ENCODE measurements around the gene ERLIN1.

The ERLIN1 gene

GRCh38 chr10:100141446-100142087 is 44.3 kb downstream of the ERLIN1 start:
- no peak for DNase-seq (ENCODE audit: low read depth)
- H3K4me3 ChIP-seq (ENCODE audit: low read length), result no peak overlapping the region
- TF ChIP-seq CTCF (IDR thresholded peaks at IDR 0.05; ENCODE audit: insufficient read depth, low read depth, low read length, missing control alignments), result no peak

- TF ChIP-seq CTCF (IDR thresholded peaks at IDR 0.05; ENCODE audit: insufficient read depth, low read depth, low read length, missing control alignments), result no peak
- H3K4me3 ChIP-seq (ENCODE audit: low read length), result no peak overlapping the region
- no peak for DNase-seq (ENCODE audit: low read depth)
These were observed 45.8 kb downstream of the ERLIN1 start for GRCh38 chr10:100140070-100140469.

- no peak for TF ChIP-seq CTCF (IDR thresholded peaks at IDR 0.05; ENCODE audit: insufficient read depth, low read depth, low read length, missing control alignments)
- DNase-seq (ENCODE audit: low read depth), result no peak
- no peak overlapping the region for H3K4me3 ChIP-seq (ENCODE audit: low read length)
These were observed 46.8 kb downstream of the ERLIN1 start for GRCh38 chr10:100138921-100139496.

GRCh38 chr10:100135486-100135885 is 50.3 kb downstream of the ERLIN1 start:
- no peak for TF ChIP-seq CTCF (IDR thresholded peaks at IDR 0.05; ENCODE audit: insufficient read depth, low read depth, low read length, missing control alignments)

GRCh38 chr10:100133801-100134200 is 52.0 kb downstream of the ERLIN1 start:
- TF ChIP-seq CTCF (IDR thresholded peaks at IDR 0.05; ENCODE audit: insufficient read depth, low read depth, low read length, missing control alignments), result no peak
- DNase-seq (ENCODE audit: low read depth), result no peak
- no peak overlapping the region for H3K4me3 ChIP-seq (ENCODE audit: low read length)

More at GRCh38 chr10:100135486-100135885, 50.3 kb downstream of the ERLIN1 start:
- DNase-seq (ENCODE audit: low read depth), result no peak
- H3K4me3 ChIP-seq (ENCODE audit: low read length), result no peak overlapping the region

GRCh38 chr10:100132427-100132826 is 53.4 kb downstream of the ERLIN1 start:
- TF ChIP-seq CTCF (IDR thresholded peaks at IDR 0.05; ENCODE audit: insufficient read depth, low read depth, low read length, missing control alignments), result no peak
- DNase-seq (ENCODE audit: low read depth), result no peak
- H3K4me3 ChIP-seq (ENCODE audit: low read length), result no peak overlapping the region

GRCh38 chr10:100131571-100131970 is 54.3 kb downstream of the ERLIN1 start:
- DNase-seq (ENCODE audit: low read depth), result peak; percentile 11
- no peak for TF ChIP-seq CTCF (IDR thresholded peaks at IDR 0.05; ENCODE audit: insufficient read depth, low read depth, low read length, missing control alignments)
- H3K4me3 ChIP-seq (ENCODE audit: low read length), result no peak overlapping the region
